WTC11 (cell line): Measurements from ENCODE around the gene DBT.

Source experiments
- AFF4 ChIP-seq: sonication (generic); formaldehyde crosslinking; IDR thresholded peaks from 2 replicates; pipeline ENCODE4 v1.8.1; 2023; ENCODE audit warnings: mild to moderate bottlenecking, missing genetic modification reagents, borderline replicate concordance
- AR ChIP-seq: fragments of 250-450 bp; sonication (Bioruptor Pico); IDR thresholded peaks from 2 replicates; pipeline ENCODE4 v1.9.0; 2021; ENCODE audit warnings: mild to moderate bottlenecking
- ATF2 ChIP-seq: sonication (generic); formaldehyde crosslinking; IDR thresholded peaks from 2 replicates; pipeline ENCODE4 v1.8.1; 2022; ENCODE audit warnings: low read depth, missing genetic modification reagents, borderline replicate concordance
- CBFB ChIP-seq: sonication (generic); formaldehyde crosslinking; IDR thresholded peaks from 2 replicates; pipeline ENCODE4 v1.8.1; 2022; ENCODE audit warnings: mild to moderate bottlenecking, low read depth, missing genetic modification reagents
- CREM ChIP-seq: sonication (generic); formaldehyde crosslinking; IDR thresholded peaks from 2 replicates; pipeline ENCODE4 v1.8.1; 2022; ENCODE audit warnings: mild to moderate bottlenecking, missing genetic modification reagents, moderate library complexity
- CTCF ChIP-seq: fragments of 200-600 bp; IDR thresholded peaks from 2 replicates; pipeline ENCODE4 v1.8.0; 2022; ENCODE audit warnings: antibody characterized with exemption
- E2F4 ChIP-seq: sonication (generic); formaldehyde crosslinking; IDR thresholded peaks from 2 replicates; pipeline ENCODE4 v1.8.1; 2022; ENCODE audit warnings: low read depth, mild to moderate bottlenecking, moderate library complexity, missing genetic modification reagents, borderline replicate concordance
- ELF4 ChIP-seq: sonication (generic); formaldehyde crosslinking; IDR thresholded peaks from 2 replicates; pipeline ENCODE4 v1.8.1; 2022; ENCODE audit warnings: low read depth, mild to moderate bottlenecking, moderate library complexity, missing genetic modification reagents
- FOXP1 ChIP-seq: sonication (generic); formaldehyde crosslinking; IDR thresholded peaks from 2 replicates; pipeline ENCODE4 v1.8.0; 2022; ENCODE audit warnings: missing genetic modification reagents, mild to moderate bottlenecking, moderate library complexity, borderline replicate concordance
- MAX ChIP-seq: sonication (generic); formaldehyde crosslinking; IDR thresholded peaks from 2 replicates; pipeline ENCODE4 v1.8.0; 2022; ENCODE audit warnings: mild to moderate bottlenecking, missing genetic modification reagents
- MYBL2 ChIP-seq: sonication (generic); formaldehyde crosslinking; IDR thresholded peaks from 2 replicates; pipeline ENCODE4 v1.8.1; 2023; ENCODE audit warnings: mild to moderate bottlenecking, moderate library complexity, missing genetic modification reagents
- NFE2L1 ChIP-seq: sonication (generic); formaldehyde crosslinking; IDR thresholded peaks from 2 replicates; pipeline ENCODE4 v1.8.1; 2023; ENCODE audit warnings: missing genetic modification reagents
- ZNF512 ChIP-seq: sonication (generic); formaldehyde crosslinking; IDR thresholded peaks from 2 replicates; pipeline ENCODE4 v1.8.1; 2022; ENCODE audit warnings: missing genetic modification reagents, borderline replicate concordance

GRCh38 chr1:100219457-100219856 lies 30.2 kb downstream of the DBT start:
- TF ChIP-seq CREM (CRISPR knock-in tag) (no peak), ATF2 (no peak), CTCF (no peak), AFF4 (no peak), ZNF512 (no peak), MYBL2 (no peak), E2F4 (CRISPR knock-in tag) (no peak), MAX (CRISPR knock-in tag) (no peak), NFE2L1 (no peak), ELF4 (CRISPR knock-in tag) (no peak), AR (CRISPR knock-in tag) (no peak), CBFB (CRISPR knock-in tag) (no peak), FOXP1 (CRISPR knock-in tag) (no peak)
